ENCODE data around the gene PID1. TPM values are rescaled to one million over a fixed set of nuclear protein-coding genes. Genes with fewer than 3 reads are reported as not detected.

PID1 gene
- polyA plus RNA-seq, 1 of the 3 experiments (the other 2 are of a cell fraction) = 0.16 TPM

DNA sequence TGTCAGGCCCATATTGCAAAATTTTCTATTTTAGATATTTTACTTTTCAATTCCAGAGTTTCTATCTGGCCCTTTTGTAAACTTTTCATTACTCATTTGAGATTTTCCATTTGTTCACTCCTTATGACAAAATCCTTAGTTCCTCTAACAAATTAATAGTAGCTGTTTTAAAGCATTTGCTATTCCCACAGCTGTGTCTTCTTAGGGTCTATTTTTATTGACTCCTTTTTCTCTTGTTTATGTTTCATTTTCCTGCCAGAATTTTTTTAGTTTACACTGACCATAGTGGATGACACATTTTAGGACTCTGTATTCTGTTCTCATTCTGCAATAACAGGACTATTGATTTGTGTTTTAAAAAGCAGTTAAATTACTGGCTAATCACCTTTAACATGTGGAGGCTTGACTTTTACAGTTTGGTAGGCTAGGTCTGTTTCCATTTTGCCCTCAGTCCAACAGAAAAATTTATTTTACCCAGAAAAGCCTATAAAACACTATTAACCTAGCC, 30.0 kb downstream of the PID1 start:
- no peaks in the 10 kb centered on the region for H3K36me3 ChIP-seq (replicated peaks in 1 of 2; ENCODE audit: control insufficient read depth in 1 of 2, insufficient read depth in 2 of 2, low read length in 1 of 2)
- POLR2A ChIA-PET = no interaction called here
- H3K9me3 ChIP-seq = no peaks in the 10 kb centered on the region
- CTCF ChIA-PET = no interaction called here
- H3K9me2 ChIP-seq = no peaks in the 10 kb centered on the region
- no peak overlapping the region for H3K4me2 ChIP-seq
- H4K20me1 ChIP-seq (ENCODE audit: insufficient read depth) = no peaks in the 10 kb centered on the region
- H3K4me3 ChIP-seq (ENCODE audit: low read depth in 2 of 2, low read length in 1 of 2) = no peak overlapping the region
- no peaks in the 10 kb centered on the region for H3K27me3 ChIP-seq (ENCODE audit: insufficient read depth)
- no peak overlapping the region for H2AFZ ChIP-seq (ENCODE audit: low read depth)
- H3K27ac ChIP-seq (ENCODE audit: low read depth in 2 of 2, low read length in 1 of 2) = no peak overlapping the region
- TF ChIP-seq, protein P1, sequence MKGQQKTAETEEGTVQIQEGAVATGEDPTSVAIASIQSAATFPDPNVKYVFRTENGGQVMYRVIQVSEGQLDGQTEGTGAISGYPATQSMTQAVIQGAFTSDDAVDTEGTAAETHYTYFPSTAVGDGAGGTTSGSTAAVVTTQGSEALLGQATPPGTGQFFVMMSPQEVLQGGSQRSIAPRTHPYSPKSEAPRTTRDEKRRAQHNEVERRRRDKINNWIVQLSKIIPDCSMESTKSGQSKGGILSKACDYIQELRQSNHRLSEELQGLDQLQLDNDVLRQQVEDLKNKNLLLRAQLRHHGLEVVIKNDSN (IDR thresholded peaks at IDR 0.05; ENCODE audit: borderline replicate concordance, low read depth) = no peak
- TF ChIP-seq MEF2A (IDR thresholded peaks at IDR 0.05; ENCODE audit: borderline replicate concordance, low read depth) (no peak), GABPA (IDR thresholded peaks at IDR 0.05; ENCODE audit: low read depth) (no peak), NRF1 (IDR thresholded peaks at IDR 0.05; ENCODE audit: low read depth, low read length) (no peak), RCOR1 (IDR thresholded peaks at IDR 0.05; ENCODE audit: low read length) (no peak), JUND (IDR thresholded peaks at IDR 0.05) (no peak), FOXM1 (IDR thresholded peaks at IDR 0.05; ENCODE audit: low read depth) (no peak), SMC3 (IDR thresholded peaks at IDR 0.05; ENCODE audit: low read depth, low read length) (no peak), SIN3A (IDR thresholded peaks at IDR 0.05; ENCODE audit: borderline replicate concordance, low read depth, low read length) (no peak), POLR2AphosphoS5 (IDR thresholded peaks at IDR 0.05; ENCODE audit: low read depth, low read length) (no peak)
- TF ChIP-seq, protein P2, sequence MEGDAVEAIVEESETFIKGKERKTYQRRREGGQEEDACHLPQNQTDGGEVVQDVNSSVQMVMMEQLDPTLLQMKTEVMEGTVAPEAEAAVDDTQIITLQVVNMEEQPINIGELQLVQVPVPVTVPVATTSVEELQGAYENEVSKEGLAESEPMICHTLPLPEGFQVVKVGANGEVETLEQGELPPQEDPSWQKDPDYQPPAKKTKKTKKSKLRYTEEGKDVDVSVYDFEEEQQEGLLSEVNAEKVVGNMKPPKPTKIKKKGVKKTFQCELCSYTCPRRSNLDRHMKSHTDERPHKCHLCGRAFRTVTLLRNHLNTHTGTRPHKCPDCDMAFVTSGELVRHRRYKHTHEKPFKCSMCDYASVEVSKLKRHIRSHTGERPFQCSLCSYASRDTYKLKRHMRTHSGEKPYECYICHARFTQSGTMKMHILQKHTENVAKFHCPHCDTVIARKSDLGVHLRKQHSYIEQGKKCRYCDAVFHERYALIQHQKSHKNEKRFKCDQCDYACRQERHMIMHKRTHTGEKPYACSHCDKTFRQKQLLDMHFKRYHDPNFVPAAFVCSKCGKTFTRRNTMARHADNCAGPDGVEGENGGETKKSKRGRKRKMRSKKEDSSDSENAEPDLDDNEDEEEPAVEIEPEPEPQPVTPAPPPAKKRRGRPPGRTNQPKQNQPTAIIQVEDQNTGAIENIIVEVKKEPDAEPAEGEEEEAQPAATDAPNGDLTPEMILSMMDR (IDR thresholded peaks at IDR 0.05) = no peak
- H3F3A ChIP-seq (replicated peaks; ENCODE audit: insufficient read depth) = no peaks in the 10 kb centered on the region
- H3K4me1 ChIP-seq (ENCODE audit: control insufficient read depth in 1 of 2, insufficient read depth in 2 of 2, low read depth in 1 of 2, low read length in 1 of 2) = no peaks in the 10 kb centered on the region
- no peaks in the 10 kb centered on the region for H3K79me2 ChIP-seq (ENCODE audit: insufficient read depth)
- DNase-seq = no peak
- no peak overlapping the region for H3K9ac ChIP-seq

DNA sequence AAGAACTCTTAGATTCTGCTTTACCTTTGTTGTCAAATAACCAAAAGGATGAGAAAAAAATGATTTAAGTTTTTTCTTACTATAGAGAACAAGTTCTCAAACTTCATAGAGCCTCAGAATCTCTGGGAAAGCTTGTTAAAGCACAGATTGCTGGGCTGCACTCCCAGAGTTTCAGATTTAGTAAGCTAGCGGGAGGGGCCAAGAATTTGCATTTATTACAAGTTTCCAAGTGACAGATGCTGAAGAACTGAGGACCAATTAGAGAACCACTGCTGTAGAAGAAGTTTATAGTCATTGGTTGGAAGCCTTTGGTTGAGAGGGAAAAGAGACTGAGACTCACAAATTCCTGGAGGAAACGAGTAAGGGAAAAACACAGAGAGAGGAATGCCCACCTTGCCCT, 32.1 kb downstream of the PID1 start:
- no peak for TF ChIP-seq RAD21 (IDR thresholded peaks at IDR 0.05; ENCODE audit: low read length)
- no peak for TF ChIP-seq FOXM1 (IDR thresholded peaks at IDR 0.05; ENCODE audit: low read depth)
- TF ChIP-seq JUND (IDR thresholded peaks at IDR 0.05) = no peak
- TF ChIP-seq, protein P3, sequence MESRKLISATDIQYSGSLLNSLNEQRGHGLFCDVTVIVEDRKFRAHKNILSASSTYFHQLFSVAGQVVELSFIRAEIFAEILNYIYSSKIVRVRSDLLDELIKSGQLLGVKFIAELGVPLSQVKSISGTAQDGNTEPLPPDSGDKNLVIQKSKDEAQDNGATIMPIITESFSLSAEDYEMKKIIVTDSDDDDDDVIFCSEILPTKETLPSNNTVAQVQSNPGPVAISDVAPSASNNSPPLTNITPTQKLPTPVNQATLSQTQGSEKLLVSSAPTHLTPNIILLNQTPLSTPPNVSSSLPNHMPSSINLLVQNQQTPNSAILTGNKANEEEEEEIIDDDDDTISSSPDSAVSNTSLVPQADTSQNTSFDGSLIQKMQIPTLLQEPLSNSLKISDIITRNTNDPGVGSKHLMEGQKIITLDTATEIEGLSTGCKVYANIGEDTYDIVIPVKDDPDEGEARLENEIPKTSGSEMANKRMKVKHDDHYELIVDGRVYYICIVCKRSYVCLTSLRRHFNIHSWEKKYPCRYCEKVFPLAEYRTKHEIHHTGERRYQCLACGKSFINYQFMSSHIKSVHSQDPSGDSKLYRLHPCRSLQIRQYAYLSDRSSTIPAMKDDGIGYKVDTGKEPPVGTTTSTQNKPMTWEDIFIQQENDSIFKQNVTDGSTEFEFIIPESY (IDR thresholded peaks at IDR 0.05; ENCODE audit: borderline replicate concordance, low read depth) = no peak
- Histone ChIP-seq H3K27ac (ENCODE audit: low read depth in 2 of 2, low read length in 1 of 2) (no peak overlapping the region), H2AFZ (ENCODE audit: low read depth) (no peak overlapping the region), H3F3A (replicated peaks; ENCODE audit: insufficient read depth) (no peaks in the 10 kb centered on the region), H3K9me3 (no peaks in the 10 kb centered on the region), H4K20me1 (ENCODE audit: insufficient read depth) (no peaks in the 10 kb centered on the region), H3K27me3 (ENCODE audit: insufficient read depth) (no peaks in the 10 kb centered on the region), H3K9ac (no peak overlapping the region), H3K36me3 (replicated peaks in 1 of 2; ENCODE audit: control insufficient read depth in 1 of 2, insufficient read depth in 2 of 2, low read length in 1 of 2) (no peaks in the 10 kb centered on the region), H3K79me2 (ENCODE audit: insufficient read depth) (no peaks in the 10 kb centered on the region), H3K4me2 (no peak overlapping the region), H3K4me1 (ENCODE audit: control insufficient read depth in 1 of 2, insufficient read depth in 2 of 2, low read depth in 1 of 2, low read length in 1 of 2) (no peaks in the 10 kb centered on the region), H3K9me2 (no peaks in the 10 kb centered on the region), H3K4me3 (ENCODE audit: low read depth in 2 of 2, low read length in 1 of 2) (no peak overlapping the region)
- whole genome bisulfite sequencing (ENCODE audit: low lambda C conversion rate) = 4% methylated on average over 2 of the region's 2 CpGs
- DNase-seq = no peak
- ChIA-PET CTCF (no interaction called here), POLR2A (no interaction called here)
